Measurements from ENCODE around the gene BMP8B. TPM values are rescaled to one million over a fixed set of nuclear protein-coding genes. Genes with fewer than 3 reads are reported as not detected.

BMP8B gene
- total and polyA plus RNA-seq, 2 of the 8 experiments (the other 6 are each of a cell fraction or from before 2014, with no cell fraction given), result 0.37 to 0.50 TPM

DNA sequence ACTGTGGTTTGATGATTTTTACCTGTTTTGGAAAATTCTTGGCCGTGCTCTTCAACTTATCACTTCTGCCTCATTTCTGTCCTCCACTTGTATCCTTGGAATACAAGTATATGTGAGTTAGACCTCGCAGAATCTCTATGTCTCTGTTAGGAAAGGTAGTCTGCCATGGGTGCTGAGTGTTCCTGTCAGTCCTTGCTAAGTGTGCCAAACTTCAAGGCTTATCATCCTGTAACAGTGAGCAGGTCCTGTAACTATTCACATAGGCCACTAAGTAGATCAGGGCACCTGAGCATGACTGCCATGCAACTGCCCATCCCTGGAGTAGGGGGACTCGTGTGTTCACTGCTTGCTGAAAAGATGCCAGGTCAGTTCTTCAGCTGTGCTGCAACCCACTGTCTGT, 24.2 kb upstream of the BMP8B start:
- Histone ChIP-seq H4K5ac (ENCODE audit: insufficient read length, low read depth, low read length) (no peak overlapping the region), H3K9ac (replicated peaks in 1 of 4; ENCODE audit: extremely low read depth in 1 of 4, low read depth in 3 of 4, low read length in 3 of 4) (no peak overlapping the region), H4K8ac (ENCODE audit: extremely low read depth, insufficient read depth, low read length) (no peak overlapping the region), H3K4me1 (replicated peaks in 1 of 4; ENCODE audit: control insufficient read depth in 3 of 4, insufficient read depth in 4 of 4, low read length in 3 of 4) (no peaks in the 10 kb centered on the region), H3K9me3 (ENCODE audit: insufficient read depth in 2 of 2, low read depth in 1 of 2, low read length in 1 of 2) (peaks cover 0 to 4% of the 10 kb centered on the region in 2 experiments; a peak in 1 of 4 replicates), H2AK5ac (ENCODE audit: low read depth, low read length) (no peak overlapping the region), H3K23ac (ENCODE audit: insufficient read length) (no peak overlapping the region), H3K79me2 (ENCODE audit: control insufficient read depth in 1 of 2, insufficient read depth in 2 of 2, low read length in 2 of 2) (no peaks in the 10 kb centered on the region), H2BK15ac (ENCODE audit: low read length) (no peak overlapping the region), H3K56ac (replicated peaks; ENCODE audit: insufficient read length, low read depth, low read length) (no peak overlapping the region), H3K18ac (ENCODE audit: extremely low read depth, low read length) (no peak overlapping the region), H3K14ac (ENCODE audit: insufficient read length) (no peak overlapping the region), H3K4me2 (ENCODE audit: insufficient read depth in 1 of 2, low read depth in 2 of 2, low read length in 2 of 2) (no peak overlapping the region), H2BK12ac (ENCODE audit: low read depth, low read length) (no peak overlapping the region), H3K27me3 (replicated peaks in 1 of 4; ENCODE audit: control insufficient read depth in 3 of 4, extremely low read depth in 1 of 4, insufficient read depth in 3 of 4, low read length in 3 of 4) (no peaks in the 10 kb centered on the region), H3K4me3 (ENCODE audit: extremely low read depth in 1 of 4, insufficient read depth in 2 of 4, low read depth in 3 of 4, low read length in 4 of 4) (no peak overlapping the region), H3K23me2 (ENCODE audit: low read depth, low read length) (no peaks in the 10 kb centered on the region), H2AFZ (ENCODE audit: low read length) (no peak overlapping the region), H4K91ac (replicated peaks; ENCODE audit: insufficient read length, low read length) (no peak overlapping the region), H3K27ac (ENCODE audit: low read depth, low read length) (no peak overlapping the region), H4K20me1 (replicated peaks in 1 of 2; ENCODE audit: control insufficient read depth in 1 of 2, insufficient read depth in 2 of 2, low read length in 2 of 2) (no peaks in the 10 kb centered on the region), H2BK120ac (replicated peaks; ENCODE audit: low read depth, low read length) (no peak overlapping the region), H3K36me3 (ENCODE audit: control insufficient read depth in 2 of 4, insufficient read depth in 4 of 4, low read length in 3 of 4) (no peaks in the 10 kb centered on the region), H2BK20ac (ENCODE audit: low read length) (no peak overlapping the region), H3K4ac (replicated peaks; ENCODE audit: insufficient read length, low read depth, low read length) (no peak overlapping the region), H3K79me1 (ENCODE audit: low read depth, low read length) (no peaks in the 10 kb centered on the region), H2BK5ac (ENCODE audit: low read depth, low read length) (no peak overlapping the region)
- ChIA-PET CTCF (ENCODE audit: partially characterized antibody) (interaction anchor here (6.3 kb wide), 1 partner anchor 107 kb away, joined by 79 read pairs; no protein-coding TSS in a partner anchor), POLR2A (ENCODE audit: partially characterized antibody) (no interaction called here)
- DNase-seq (ENCODE audit: low read depth in 1 of 2, low spot score in 2 of 2) (no peak), FAIRE-seq (no peak)
- WGBS, 2 experiments (ENCODE audit: extremely low coverage in 1 of 2, insufficient coverage in 1 of 2, insufficient read length in 1 of 2, insufficient replicate concordance in 2 of 2, low coverage in 1 of 2, low lambda C conversion rate in 2 of 2, missing lambda C conversion rate in 1 of 2), result 88% methylated on average over 3 of the region's 3 CpGs; no CpG with 5 or more reads in 1 of the 2 experiments
- no peak for TF ChIP-seq SRF (IDR thresholded peaks at IDR 0.05; ENCODE audit: low read depth, low read length)
- no peak for TF ChIP-seq CBX5 (IDR thresholded peaks at IDR 0.05; ENCODE audit: low read depth, low read length)
- TF ChIP-seq ASH2L (IDR thresholded peaks at IDR 0.05; ENCODE audit: low read length), result no peak
- no peak for TF ChIP-seq RNF2 (IDR thresholded peaks at IDR 0.05; ENCODE audit: borderline replicate concordance, low read depth, low read length, missing control alignments, poor library complexity, severe bottlenecking)
- no peak for TF ChIP-seq EP300 (IDR thresholded peaks at IDR 0.05; ENCODE audit: borderline replicate concordance in 1 of 2, low read depth in 2 of 2, low read length in 2 of 2)
- TF ChIP-seq KDM4A (IDR thresholded peaks at IDR 0.05; ENCODE audit: low read depth, low read length, severe bottlenecking), result no peak
- no peak for TF ChIP-seq KDM1A (IDR thresholded peaks at IDR 0.05; ENCODE audit: borderline replicate concordance, low read length)
- no peak for TF ChIP-seq ATF2 (IDR thresholded peaks at IDR 0.05; ENCODE audit: low read length)
